ENCODE results near the gene CCNY. TPM values are rescaled to one million over a fixed set of nuclear protein-coding genes. Genes with fewer than 3 reads are reported as not detected.
"Not testable (repeated sequence)": the region's sequence is repeated elsewhere in the genome, so short reads cannot be mapped to it uniquely, and the experiment has no call there.

Gene CCNY
- total and polyA plus RNA-seq, 8 donors = 60.9 to 87.6 (median 81.7) TPM

DNA sequence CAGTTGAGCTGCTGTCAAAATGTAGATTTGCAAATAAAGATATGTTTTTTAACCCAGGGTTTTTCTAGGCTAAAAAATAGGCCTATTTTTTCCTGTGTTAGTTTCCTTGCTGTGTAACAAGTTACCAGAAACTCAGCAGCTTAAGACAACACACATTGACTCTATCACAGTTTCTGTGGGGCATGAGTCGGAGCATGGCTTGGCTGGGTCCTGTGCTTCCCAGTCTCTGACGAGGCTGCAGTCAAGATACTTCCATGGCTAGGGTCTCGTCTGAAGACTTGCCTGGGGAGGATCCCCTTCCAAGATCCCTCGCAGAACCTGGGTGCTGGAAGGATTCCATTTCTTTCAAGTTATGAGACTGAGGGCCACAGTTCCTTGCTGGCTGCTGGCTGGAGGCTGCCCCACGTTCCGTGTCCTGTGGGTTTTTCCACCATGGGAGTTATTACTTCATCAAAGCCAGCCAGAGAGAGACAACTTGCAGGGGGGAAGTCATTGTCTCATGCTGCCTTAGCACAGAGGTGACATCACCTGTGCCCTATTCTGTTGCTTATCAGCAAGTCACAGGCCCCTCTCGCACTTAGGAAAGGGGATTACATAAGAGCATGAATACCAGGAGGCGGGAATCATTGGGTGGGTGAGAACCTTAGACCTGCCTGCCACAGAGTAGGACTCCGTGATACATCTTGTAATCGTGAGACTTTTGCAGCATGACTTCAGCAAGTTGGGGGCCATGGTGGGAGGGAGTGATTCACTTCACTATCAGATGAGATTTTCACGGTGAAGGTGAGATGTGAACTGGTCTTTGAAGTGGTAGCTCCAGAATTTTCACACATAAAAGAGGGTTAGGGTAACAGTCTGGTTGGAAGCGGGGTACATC, 77.9 kb downstream of the CCNY start:
- H3K9me3 ChIP-seq = no peaks in the 10 kb centered on the region
- H3K4me1 ChIP-seq = peaks cover 11 to 46% of the 10 kb centered on the region in 2 donors
- H3K27me3 ChIP-seq = no peaks in the 10 kb centered on the region

DNA sequence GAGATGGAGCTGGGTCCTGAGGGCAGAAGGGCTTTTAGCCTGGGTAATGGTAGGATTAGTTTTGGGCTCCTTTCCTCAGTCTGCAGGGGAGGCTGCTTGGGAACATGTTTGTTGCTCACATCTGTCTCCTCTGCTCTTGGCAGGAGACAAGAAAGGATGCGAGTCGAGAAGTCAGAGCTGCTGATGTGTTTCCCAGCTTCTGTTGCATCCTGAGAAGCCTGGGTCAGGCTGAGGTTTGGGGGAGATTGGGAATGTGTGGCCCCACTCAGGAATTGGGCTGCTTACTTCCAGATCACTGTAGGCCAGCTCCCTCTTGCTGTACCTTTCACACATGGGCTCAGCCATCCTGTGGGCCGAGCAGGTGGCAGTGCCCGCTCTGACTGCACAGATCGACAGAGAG, 79.2 kb downstream of the CCNY start:
- Histone ChIP-seq H3K9me3 (no peaks in the 10 kb centered on the region), H3K36me3 (no peaks in the 10 kb centered on the region), H3K4me1 (peaks cover 4 to 39% of the 10 kb centered on the region in 2 donors), H3K4me3 (no peak overlapping the region), H3K27me3 (no peaks in the 10 kb centered on the region), H3K27ac (no peak overlapping the region)
- intact Hi-C loops (cut with DNase I) = no loop called here
- no peak for DNase-seq
- TF ChIP-seq, protein P1, sequence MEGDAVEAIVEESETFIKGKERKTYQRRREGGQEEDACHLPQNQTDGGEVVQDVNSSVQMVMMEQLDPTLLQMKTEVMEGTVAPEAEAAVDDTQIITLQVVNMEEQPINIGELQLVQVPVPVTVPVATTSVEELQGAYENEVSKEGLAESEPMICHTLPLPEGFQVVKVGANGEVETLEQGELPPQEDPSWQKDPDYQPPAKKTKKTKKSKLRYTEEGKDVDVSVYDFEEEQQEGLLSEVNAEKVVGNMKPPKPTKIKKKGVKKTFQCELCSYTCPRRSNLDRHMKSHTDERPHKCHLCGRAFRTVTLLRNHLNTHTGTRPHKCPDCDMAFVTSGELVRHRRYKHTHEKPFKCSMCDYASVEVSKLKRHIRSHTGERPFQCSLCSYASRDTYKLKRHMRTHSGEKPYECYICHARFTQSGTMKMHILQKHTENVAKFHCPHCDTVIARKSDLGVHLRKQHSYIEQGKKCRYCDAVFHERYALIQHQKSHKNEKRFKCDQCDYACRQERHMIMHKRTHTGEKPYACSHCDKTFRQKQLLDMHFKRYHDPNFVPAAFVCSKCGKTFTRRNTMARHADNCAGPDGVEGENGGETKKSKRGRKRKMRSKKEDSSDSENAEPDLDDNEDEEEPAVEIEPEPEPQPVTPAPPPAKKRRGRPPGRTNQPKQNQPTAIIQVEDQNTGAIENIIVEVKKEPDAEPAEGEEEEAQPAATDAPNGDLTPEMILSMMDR (IDR thresholded peaks at IDR 0.05) = no peak
- no peak for ATAC-seq

More for the DNA sequence above, 77.9 kb downstream of the CCNY start:
- Histone ChIP-seq H3K27ac (peak overlapping the region in 1 of 2 donors; percentile 1), H3K4me3 (no peak overlapping the region), H3K36me3 (no peaks in the 10 kb centered on the region)
- intact Hi-C loops (cut with DNase I) = no loop called here
- ATAC-seq (no peak), DNase-seq (no peak)
- TF ChIP-seq, protein P1 (IDR thresholded peaks at IDR 0.05) = no peak

DNA sequence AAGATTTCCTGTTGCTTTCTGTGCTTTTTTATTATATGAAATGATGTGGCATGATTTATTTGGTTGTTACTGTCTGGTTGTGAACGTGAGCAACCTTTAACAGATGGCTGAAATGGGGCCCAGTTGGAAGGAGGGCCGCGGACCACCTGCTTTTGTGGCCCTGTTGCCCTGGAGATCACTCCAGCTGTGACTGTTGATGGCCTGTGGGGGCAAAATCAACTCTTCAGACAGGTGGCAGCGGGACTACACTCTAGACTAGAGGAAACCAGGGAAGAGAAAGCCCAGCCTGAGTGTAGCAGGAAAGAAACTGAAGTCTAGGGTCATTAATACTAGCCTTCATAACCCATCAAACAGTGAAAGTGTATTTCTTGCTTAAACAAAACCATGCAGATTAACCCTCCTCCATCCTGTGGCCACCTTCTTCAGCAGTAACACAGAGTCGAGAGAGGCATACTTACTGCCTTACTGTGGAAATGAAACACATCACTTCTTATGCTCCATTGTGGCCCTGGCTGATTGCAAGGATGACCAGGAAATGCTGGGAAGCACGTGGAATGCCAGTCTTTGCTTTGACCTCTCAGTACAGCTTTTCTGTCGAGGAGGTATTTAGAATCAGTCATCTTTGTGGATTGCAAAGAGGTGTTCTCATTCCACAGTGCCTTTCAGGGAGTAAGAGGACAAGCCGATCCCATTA, 80.5 kb downstream of the CCNY start:
- ATAC-seq (no peak), DNase-seq (no peak)
- Histone ChIP-seq H3K9me3 (no peaks in the 10 kb centered on the region), H3K4me1 (peaks cover 7 to 42% of the 10 kb centered on the region in 2 donors), H3K4me3 (no peak overlapping the region), H3K36me3 (no peaks in the 10 kb centered on the region), H3K27ac (no peak overlapping the region), H3K27me3 (no peaks in the 10 kb centered on the region)
- intact Hi-C loops (cut with DNase I) = no loop called here
- TF ChIP-seq, protein P1 (IDR thresholded peaks at IDR 0.05) = no peak

DNA sequence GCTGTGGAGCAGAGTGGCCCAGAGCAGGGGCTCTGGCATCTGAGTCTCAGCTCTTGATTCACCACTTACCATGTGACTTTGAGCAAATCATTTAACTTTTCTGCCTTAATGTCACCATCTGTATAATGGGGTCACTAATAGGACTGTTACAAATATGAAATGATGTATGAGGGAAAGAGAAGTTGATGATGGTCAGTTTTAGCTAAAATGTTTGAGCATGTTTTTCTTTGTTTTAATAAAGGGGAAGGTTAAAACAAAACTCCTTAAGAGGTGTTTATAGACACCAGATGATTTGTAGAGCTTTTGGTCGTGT, 81.0 kb downstream of the CCNY start:
- H3K4me1 ChIP-seq = peaks cover 9 to 42% of the 10 kb centered on the region in 2 donors
- H3K36me3 ChIP-seq = no peaks in the 10 kb centered on the region
- TF ChIP-seq, protein P1 (IDR thresholded peaks at IDR 0.05) = no peak
- intact Hi-C loops (cut with DNase I) = no loop called here
- no peaks in the 10 kb centered on the region for H3K9me3 ChIP-seq
- ATAC-seq (no peak), DNase-seq (no peak)
- H3K27me3 ChIP-seq = no peaks in the 10 kb centered on the region
- H3K27ac ChIP-seq = no peak overlapping the region
- no peak overlapping the region for H3K4me3 ChIP-seq

DNA sequence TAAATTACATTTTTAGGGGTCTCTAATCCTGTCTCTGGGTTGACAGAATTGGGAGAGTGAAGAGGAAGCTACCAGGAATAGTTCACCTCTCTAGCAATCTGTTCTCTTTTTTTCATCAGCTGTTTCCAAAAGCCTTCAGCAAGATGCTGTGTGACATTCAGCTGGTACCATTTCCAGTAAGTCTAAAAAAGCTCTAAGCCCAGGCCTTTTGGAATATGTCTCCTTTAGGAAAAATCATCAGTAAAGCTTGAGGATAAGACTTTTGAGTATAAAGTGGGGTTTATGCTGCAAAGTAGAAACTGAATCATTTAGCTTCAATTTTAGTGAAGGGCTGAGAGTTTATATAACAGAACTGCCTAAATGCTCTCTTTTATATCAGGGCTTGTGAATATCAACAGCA, 81.5 kb downstream of the CCNY start:
- H3K9me3 ChIP-seq = no peaks in the 10 kb centered on the region
- no peak for ATAC-seq
- TF ChIP-seq, protein P1 (IDR thresholded peaks at IDR 0.05) = no peak

DNA sequence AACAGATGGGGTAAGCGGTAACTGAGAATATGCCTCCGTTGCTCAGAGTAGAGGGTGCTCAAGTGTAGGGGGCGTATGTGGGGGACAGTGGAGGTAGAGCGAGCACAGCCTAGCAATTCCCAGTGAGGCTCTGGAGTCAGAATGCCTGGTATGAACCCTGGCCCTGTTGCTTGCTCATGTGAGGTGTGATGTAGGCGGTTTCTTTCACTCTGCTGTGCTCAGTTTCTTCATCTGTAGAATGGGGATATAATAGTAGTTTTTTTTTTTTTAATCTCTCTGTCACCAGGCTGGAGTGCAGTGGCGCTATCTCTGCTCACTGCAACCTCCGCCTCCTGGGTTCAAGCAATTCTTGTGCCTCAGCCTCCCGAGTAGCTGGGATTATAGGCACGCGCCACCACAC, 82.3 kb downstream of the CCNY start:
- H3K4me1 ChIP-seq = peaks cover 11 to 42% of the 10 kb centered on the region in 2 donors
- ATAC-seq; DNase-seq; H3K36me3 ChIP-seq; H3K9me3 ChIP-seq; intact Hi-C loops (cut with DNase I); H3K27me3 ChIP-seq; H3K27ac ChIP-seq; H3K4me3 ChIP-seq: not testable (repeated sequence)

More for the DNA sequence above, 81.5 kb downstream of the CCNY start:
- Histone ChIP-seq H3K27ac (no peak overlapping the region), H3K4me1 (peaks cover 11 to 42% of the 10 kb centered on the region in 2 donors), H3K36me3 (no peaks in the 10 kb centered on the region), H3K4me3 (no peak overlapping the region), H3K27me3 (no peaks in the 10 kb centered on the region)
- no peak for DNase-seq
- intact Hi-C loops (cut with DNase I) = no loop called here
